ENCODE data around the gene WBP2NL.

The WBP2NL gene

GRCh38 chr22:41978732-41979131 lies 19.9 kb upstream of the WBP2NL start:
- DNase-seq (ENCODE audit: low read depth): no peak

- no peak for DNase-seq (ENCODE audit: low read depth)
Observed at GRCh38 chr22:41979423-41980250, 19.0 kb upstream of the WBP2NL start.

GRCh38 chr22:41982865-41983264 lies 15.7 kb upstream of the WBP2NL start:
- no peak for DNase-seq (ENCODE audit: low read depth)

- DNase-seq (ENCODE audit: low read depth): no peak
Observed at GRCh38 chr22:41983513-41984405, 14.8 kb upstream of the WBP2NL start.

- DNase-seq (ENCODE audit: low read depth): no peak
Observed at GRCh38 chr22:41987276-41987675, 11.3 kb upstream of the WBP2NL start.

- DNase-seq (ENCODE audit: low read depth): no peak
Observed at GRCh38 chr22:41989246-41989645, 9.3 kb upstream of the WBP2NL start.

- no peak for DNase-seq (ENCODE audit: low read depth)
Observed at GRCh38 chr22:41991111-41991510, 7.5 kb upstream of the WBP2NL start.

GRCh38 chr22:41992496-41992895 lies 6.1 kb upstream of the WBP2NL start:
- DNase-seq (ENCODE audit: low read depth): no peak

- DNase-seq (ENCODE audit: low read depth): no peak
Observed at GRCh38 chr22:41995211-41995610, 3.4 kb upstream of the WBP2NL start.

GRCh38 chr22:41996826-41997225 lies 1.8 kb upstream of the WBP2NL start:
- no peak for DNase-seq (ENCODE audit: low read depth)

- no peak for DNase-seq (ENCODE audit: low read depth)
Observed at GRCh38 chr22:42000466-42000865, 1.9 kb downstream of the WBP2NL start.

- DNase-seq (ENCODE audit: low read depth): no peak
Observed at GRCh38 chr22:42001121-42001520, 2.5 kb downstream of the WBP2NL start.

- no peak for DNase-seq (ENCODE audit: low read depth)
Observed at GRCh38 chr22:42001706-42002105, 3.1 kb downstream of the WBP2NL start.

- no peak for DNase-seq (ENCODE audit: low read depth)
Observed at GRCh38 chr22:42007922-42008321, 9.3 kb downstream of the WBP2NL start.

- no peak for DNase-seq (ENCODE audit: low read depth)
Observed at GRCh38 chr22:42010778-42011177, 12.2 kb downstream of the WBP2NL start.

- DNase-seq (ENCODE audit: low read depth): no peak
Observed at GRCh38 chr22:42013385-42013784, 14.8 kb downstream of the WBP2NL start.

GRCh38 chr22:42016111-42016510 lies 17.5 kb downstream of the WBP2NL start:
- no peak for DNase-seq (ENCODE audit: low read depth)

GRCh38 chr22:42018224-42018623 lies 19.6 kb downstream of the WBP2NL start:
- no peak for DNase-seq (ENCODE audit: low read depth)

- DNase-seq (ENCODE audit: low read depth): no peak
Observed at GRCh38 chr22:42021571-42021970, 23.0 kb downstream of the WBP2NL start.

- no peak for DNase-seq (ENCODE audit: low read depth)
Observed at GRCh38 chr22:42022162-42022847, 23.7 kb downstream of the WBP2NL start.

- no peak for DNase-seq (ENCODE audit: low read depth)
Observed at GRCh38 chr22:42025421-42025820, 26.8 kb downstream of the WBP2NL start.

GRCh38 chr22:42026705-42027104 lies 28.1 kb downstream of the WBP2NL start:
- no peak for DNase-seq (ENCODE audit: low read depth)

Measured in T follicular helper cell (primary cell).